ENCODE results near the gene NUP210. TPM values are rescaled to one million over a fixed set of nuclear protein-coding genes. Genes with fewer than 3 reads are reported as not detected.
"Not testable (repeated sequence)": the region's sequence is repeated elsewhere in the genome, so short reads cannot be mapped to it uniquely, and the experiment has no call there.

NUP210 gene
- total RNA-seq, 1 donor from 2014 or later: 0.53 TPM

GRCh38 chr3:13430411-13430875 is 10.3 kb upstream of the NUP210 start:
- DNase-seq (ENCODE audit: extremely low read depth, low read depth, low spot score): not testable (repeated sequence)

DNA sequence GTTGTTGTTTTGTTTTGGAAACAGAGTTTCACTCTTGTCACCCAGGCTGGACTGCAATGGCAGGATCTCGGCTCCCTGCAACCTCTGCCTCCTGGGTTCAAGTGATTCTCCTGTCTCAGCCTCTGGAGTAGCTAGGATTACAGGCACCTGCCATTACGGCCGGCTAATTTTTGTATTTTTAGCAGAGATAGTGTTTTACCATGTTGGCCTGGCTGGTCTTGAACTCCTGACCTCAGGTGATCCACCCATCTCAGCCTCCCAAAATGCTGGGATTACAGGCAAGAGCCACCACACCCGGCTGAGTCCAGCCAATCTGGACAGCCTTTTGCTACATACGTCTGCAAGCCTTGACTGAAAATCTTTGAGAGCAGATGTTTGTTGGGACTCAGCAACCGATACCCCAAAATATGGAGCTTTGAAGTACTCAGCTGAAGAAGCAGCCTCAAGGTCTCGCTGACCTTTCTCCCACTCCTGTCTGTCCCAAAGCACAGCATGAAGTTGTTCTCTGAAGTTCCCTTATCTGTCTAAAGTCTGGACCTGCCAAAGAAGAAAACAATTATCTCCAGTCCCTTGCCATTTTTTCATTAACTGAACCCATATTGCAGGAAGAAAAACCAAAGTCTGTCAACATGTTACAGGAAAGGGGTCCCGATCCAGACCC is 9.6 kb upstream of the NUP210 start:
- DNase-seq (ENCODE audit: extremely low read depth, low read depth, low spot score): no peak

DNA sequence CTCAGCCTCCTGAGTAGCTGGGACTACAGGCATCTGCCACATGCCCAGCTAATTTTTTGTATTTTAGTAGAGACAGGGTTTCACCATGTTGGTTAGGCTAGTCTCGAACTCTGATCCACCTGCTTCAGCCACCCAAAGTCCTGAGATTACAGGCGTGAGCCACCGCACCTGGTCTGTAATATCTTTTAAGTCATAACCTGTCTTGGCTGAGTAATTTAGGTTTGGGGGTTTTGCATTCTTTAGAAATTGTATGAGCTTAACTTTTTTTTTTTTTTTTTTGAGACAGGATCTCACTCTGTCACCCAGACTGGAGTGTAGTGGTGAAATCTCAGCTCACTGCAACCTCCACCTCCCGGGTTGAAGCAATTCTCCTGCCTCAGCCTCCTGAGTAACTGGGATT is 8.6 kb upstream of the NUP210 start:
- not testable (repeated sequence) for DNase-seq (ENCODE audit: extremely low read depth, low read depth, low spot score)

DNA sequence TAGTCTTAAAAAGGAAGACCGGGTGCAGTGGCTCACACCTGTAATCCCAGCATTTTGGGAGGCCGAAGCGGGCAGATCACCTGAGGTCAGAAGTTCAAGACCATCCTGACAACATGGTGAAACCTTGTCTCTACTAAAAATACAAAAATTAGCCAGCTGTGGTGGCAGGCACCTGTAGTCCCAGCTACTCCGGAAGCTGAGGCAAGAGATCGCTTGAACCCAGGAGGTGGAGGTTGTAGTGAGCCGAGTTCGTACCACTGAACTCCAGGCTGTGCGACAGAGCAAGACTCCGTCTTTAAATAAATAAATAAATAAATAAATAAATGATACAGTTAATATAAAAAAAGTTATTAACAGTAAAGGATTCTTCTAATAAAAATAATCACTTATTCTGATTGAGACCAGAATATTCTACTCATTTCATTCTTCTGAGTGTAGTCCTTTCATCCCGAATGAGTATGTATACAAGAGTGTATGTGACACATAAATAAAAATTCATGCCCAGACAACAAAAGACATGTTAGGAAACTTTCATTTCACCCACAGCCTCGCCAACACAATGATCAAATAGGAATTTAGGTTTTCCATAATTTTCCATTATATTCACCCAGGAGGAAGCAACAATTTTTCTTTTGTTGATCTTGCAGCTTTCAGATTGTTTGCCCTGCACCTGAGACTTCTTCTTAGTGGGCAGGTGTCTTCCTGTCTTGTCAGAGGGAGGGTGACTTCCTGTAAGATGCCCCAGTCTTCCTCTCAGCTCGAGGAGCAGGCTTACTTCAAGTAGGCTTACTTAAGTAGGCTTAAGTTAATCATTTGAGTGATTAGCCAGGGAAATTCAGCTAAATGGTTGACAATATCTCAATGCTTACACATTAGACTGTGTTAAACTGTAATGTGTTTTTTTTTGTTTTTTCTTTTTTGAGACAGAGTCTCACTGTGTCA is 7.8 kb upstream of the NUP210 start:
- DNase-seq (ENCODE audit: extremely low read depth, low read depth, low spot score): no peak

DNA sequence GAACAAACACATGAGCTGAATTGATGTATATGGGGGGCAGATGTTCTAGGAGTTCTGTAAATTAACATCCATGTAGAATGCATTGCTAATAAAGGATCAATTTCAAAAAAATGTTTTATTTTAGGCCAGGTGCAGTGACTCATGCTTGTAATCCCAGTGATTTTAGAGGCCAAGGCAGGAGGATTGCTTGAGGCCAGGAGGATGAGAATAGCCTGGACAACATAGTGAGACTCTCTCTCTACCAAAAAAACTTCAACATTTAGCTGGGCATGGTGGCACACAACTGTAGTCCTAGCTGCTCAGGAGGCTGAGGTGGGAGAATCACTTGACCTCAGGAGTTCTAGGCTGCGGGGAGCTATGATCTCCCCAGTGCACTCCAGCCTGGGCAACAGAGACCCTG is 6.5 kb upstream of the NUP210 start:
- DNase-seq (ENCODE audit: extremely low read depth, low read depth, low spot score): no peak

DNA sequence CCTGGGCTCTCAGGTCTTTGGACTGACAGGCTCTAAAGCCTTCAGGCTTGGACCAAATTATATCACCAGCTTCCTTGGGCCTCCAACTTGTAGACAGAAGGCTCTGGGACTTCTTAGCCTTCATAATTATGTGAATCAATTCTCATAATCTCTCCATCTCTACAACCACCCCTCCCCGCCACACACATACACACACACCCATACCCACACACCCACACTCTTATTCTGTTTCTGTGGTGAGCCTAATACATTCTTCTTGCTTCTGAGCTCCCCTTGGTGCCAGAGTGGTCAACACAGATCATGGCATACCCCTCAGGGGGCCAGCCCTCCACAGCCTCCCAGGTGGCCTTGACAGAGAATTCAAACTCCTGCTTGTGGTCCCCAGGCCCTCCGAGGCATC is 5.6 kb upstream of the NUP210 start:
- no peak for DNase-seq (ENCODE audit: extremely low read depth, low read depth, low spot score)

DNA sequence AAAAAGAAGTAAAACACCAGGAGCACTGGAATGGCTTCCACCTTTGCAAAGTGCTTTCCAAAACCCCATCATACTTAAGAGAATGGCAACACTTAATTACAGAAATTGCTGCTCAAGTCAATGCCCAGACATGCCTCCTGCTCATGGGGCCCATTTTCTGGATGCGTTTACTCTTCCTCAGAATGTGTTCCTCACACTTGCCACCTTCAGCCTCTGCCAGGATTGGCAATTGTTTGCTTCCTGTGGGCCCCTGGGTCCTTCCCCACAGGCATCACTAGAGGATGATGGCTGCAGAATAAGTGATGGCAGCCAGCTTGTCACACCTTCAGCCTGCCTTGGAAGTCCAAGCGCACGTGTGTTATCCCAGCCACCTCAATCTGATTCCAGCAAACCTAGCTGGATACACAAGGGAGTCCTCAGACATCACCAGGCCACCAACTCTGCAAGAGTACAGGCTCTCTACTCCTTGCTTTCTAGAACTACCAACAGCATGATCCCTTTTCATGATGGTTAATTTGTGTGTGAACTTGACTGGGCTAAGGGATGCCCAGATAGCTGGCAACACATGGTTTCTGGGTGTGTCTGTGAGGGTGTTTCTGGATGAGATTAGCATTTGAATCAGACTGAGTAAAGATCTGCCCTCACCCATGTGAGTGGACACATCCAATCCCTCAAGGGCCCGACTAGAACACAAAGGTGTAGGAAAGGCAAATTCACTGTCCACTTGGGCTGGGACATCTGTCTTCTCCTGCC is 4.9 kb upstream of the NUP210 start:
- no peak for DNase-seq (ENCODE audit: extremely low read depth, low read depth, low spot score)

- no peak for DNase-seq (ENCODE audit: extremely low read depth, low read depth, low spot score)
These were observed 4.2 kb upstream of the NUP210 start for GRCh38 chr3:13424141-13424844.

- no peak for DNase-seq (ENCODE audit: extremely low read depth, low read depth, low spot score)
These were observed 976 bp upstream of the NUP210 start for GRCh38 chr3:13420831-13421765.

DNA sequence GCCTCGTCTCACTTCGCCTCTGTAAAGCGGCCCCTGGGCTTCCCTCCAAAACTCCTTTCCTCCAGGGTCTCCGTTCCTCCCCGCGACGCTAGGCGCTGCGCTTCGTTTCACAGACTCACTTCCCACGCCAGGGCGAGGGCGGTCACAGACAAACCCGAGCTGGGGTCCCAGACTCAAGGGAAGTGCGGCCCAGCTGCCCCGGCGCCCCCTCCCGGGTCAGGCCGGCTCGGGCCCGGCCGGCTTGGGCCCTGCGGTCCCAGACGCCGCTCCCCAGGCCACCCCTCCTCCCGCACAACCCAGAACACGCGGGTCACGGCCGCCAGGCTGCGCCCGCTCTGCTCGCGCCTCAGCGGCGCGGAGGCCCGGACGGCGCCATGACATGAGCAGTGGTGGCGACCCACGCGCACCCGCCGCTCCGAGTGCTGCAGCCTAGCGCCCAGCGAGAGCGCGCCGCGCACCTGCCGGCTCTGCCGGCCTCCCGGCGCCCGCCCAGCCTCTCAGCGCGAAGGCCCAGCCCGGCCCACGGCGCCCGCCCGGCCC is 547 bp downstream of the NUP210 start:
- DNase-seq (ENCODE audit: extremely low read depth, low read depth, low spot score): no peak

DNA sequence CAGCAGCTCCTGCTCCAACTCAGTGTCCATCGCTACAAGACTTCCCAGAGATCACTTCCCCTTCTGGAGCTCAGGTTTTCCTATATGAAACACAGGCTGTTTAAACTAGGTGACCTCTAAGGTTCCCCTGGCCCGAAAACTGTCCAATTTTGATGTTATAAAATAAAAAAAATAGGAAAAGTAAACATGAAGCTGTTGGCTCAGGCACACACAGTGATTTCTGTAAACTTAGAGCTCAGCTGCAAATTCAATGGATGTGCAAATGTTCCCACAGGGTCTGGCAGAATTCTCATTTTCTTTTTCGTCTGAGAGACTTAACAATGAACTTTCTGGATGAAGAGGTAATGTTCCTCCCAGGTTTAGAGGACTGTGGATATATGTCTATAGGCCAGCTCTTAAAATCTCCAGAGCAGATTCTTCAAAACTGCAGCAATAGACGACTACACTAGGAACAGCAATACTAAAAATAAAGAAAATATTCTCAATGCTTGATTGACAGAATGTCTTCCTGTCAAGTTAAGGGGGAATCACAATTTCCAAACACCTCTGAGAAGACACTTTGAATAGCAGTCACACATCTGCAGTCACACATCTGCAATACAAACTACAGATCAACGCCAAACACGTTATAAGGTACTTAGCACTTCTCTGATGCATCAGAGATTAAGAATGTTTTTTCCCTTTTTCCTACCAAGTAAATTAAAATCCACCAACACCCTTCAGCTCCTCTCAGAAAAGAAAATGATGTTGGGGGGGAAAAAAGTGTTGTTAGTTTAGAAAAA is 2.8 kb downstream of the NUP210 start:
- DNase-seq (ENCODE audit: extremely low read depth, low read depth, low spot score): no peak

- no peak for DNase-seq (ENCODE audit: extremely low read depth, low read depth, low spot score)
These were observed 3.9 kb downstream of the NUP210 start for GRCh38 chr3:13415997-13416793.

DNA sequence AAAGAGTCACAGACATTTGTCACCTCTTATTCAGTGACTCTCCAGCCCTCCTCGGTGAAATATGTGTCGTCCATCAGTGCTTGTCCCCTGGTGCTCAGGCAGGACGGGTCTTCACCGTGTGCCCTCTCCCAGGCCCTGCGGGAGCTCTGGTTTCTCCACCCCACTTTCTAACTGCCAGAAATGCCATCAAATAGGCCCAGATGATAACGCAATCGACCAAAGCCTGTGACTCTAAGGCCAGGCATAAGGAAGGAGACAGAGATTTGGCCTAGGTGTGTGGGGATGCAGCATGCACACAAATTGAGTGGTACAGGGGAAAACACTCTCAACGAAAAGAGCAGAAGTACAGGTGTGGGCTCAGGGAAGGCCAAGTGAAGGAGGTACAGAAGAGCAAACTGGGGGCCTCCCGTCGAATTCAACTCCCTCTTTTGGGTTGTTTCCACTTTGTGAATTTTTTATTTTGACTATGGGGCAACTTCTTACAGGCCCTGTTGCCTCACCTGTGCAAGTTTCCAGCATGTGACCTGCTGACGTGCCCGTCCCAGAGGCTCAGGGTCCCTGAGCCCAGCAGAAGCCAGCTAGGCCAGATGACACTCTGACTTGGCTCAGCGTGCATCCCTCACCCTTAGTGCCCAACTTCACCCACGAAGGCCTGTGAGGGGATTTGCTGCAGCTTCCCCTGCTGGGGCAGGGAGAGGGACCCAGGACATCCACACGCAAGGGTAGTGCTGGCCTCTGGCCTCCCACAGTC is 4.7 kb downstream of the NUP210 start:
- DNase-seq (ENCODE audit: extremely low read depth, low read depth, low spot score): no peak

GRCh38 chr3:13414040-13414729 is 5.9 kb downstream of the NUP210 start:
- DNase-seq (ENCODE audit: extremely low read depth, low read depth, low spot score): no peak

DNA sequence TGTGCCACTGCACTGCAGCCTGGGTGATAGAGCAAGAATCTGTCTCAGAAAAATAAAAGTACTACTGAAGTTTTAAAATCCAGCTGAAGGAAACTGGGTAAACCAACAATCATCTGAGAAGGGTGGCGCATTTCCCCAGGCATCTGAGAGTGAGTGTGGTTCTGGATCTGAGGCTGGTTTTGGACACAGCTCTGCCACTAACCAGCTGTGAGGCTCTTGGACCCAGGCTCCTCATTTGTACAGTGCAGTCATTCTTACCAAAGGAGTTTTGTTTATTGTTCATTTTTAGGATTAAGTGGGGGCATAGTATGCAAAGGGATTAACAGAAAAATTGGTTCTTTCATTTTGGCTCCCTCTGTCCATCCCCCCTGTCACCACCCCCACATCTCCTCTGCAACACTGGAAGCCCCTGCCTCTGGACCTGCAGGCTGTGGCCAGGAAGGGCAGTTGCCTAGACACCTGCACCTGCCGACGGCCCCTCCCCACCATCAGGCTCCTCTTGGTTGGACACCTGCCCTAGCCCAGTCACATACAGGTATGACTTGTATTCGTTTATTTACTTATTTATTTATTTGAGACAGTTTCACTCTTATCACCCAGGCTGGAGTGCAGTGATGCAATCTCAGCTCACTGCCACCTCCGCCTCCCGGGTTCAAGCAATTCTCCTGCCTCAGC is 8.8 kb downstream of the NUP210 start:
- no peak for DNase-seq (ENCODE audit: extremely low read depth, low read depth, low spot score)

DNA sequence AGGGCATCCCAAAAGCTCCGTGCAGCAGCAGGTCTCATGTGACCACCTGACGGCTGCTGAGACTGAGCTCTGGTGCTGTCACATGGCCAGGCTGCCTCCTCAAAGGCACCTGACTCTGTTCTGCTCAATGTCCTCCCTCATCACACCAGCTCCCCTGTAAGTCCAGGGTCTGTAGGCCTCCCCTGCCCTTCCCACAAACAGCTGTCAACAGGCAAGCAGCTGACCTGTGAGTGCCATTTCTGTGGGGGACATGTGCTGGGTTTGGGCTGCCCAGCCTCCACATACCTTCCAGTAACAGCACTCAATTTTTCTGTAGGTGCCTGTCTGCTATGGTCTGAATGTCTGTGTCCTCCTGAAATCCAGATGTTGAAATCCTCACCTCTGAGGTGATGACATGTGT is 11.2 kb downstream of the NUP210 start:
- no peak for DNase-seq (ENCODE audit: extremely low read depth, low read depth, low spot score)

Measured in glomerular endothelial cell (primary cell).